Trophoblast cell (in vitro differentiated cells and primary cell): ENCODE results near the gene CLEC12A.

Experiments
- DNase-seq, 2 donors: peaks; one replicate each; pipeline ENCODE4 v3.0.0-alpha.2; 2016
- H2AFZ ChIP-seq: 2 replicates; pipeline ENCODE4 v1.6.1; 2013; ENCODE audit warnings: low read length, moderate library complexity, mild to moderate bottlenecking; ENCODE audit not compliant: insufficient read depth, poor library complexity
- H2AK5ac ChIP-seq: 2 replicates; pipeline ENCODE4 v1.6.1; 2013; ENCODE audit warnings: mild to moderate bottlenecking, low read length
- H2BK120ac ChIP-seq: 2 replicates; pipeline ENCODE4 v1.6.1; 2013; ENCODE audit warnings: low read length, mild to moderate bottlenecking, moderate library complexity; ENCODE audit not compliant: insufficient read depth, poor library complexity
- H2BK12ac ChIP-seq: 2 replicates; pipeline ENCODE4 v1.6.1; 2013; ENCODE audit warnings: mild to moderate bottlenecking, low read length, moderate library complexity
- H2BK5ac ChIP-seq: 2 replicates; pipeline ENCODE4 v1.6.1; 2013; ENCODE audit warnings: low read length, low read depth, moderate library complexity, mild to moderate bottlenecking; ENCODE audit not compliant: poor library complexity
- H3K14ac ChIP-seq: 2 replicates; pipeline ENCODE4 v1.6.1; 2013; ENCODE audit warnings: mild to moderate bottlenecking, low read length
- H3K18ac ChIP-seq: 2 replicates; pipeline ENCODE4 v1.6.1; 2013; ENCODE audit warnings: mild to moderate bottlenecking, low read length
- H3K23ac ChIP-seq: 2 replicates; pipeline ENCODE4 v1.6.1; 2013; ENCODE audit warnings: low read length
- H3K27ac ChIP-seq: 2 replicates; pipeline ENCODE4 v1.5.1; 2013; ENCODE audit warnings: low read depth, mild to moderate bottlenecking, inconsistent platforms, low read length, moderate library complexity
- H3K27me3 ChIP-seq: 2 replicates; pipeline ENCODE4 v1.6.1; 2013; ENCODE audit warnings: inconsistent platforms, mild to moderate bottlenecking, low read length, moderate library complexity; ENCODE audit not compliant: insufficient read depth
- H3K36me3 ChIP-seq, 2 experiments: 1 replicate in 1 of 2; 2 replicates in 1 of 2; pipeline ENCODE4 v1.6.1; 2013; ENCODE audit warnings: low read length in 2 of 2, mild to moderate bottlenecking in 2 of 2, moderate library complexity in 1 of 2; ENCODE audit not compliant: insufficient read depth in 2 of 2, control insufficient read depth in 1 of 2
- H3K4ac ChIP-seq: 2 replicates; pipeline ENCODE4 v1.6.1; 2013; ENCODE audit warnings: low read depth, mild to moderate bottlenecking, low read length, moderate library complexity
- H3K4me1 ChIP-seq, 2 experiments: 1 replicate in 1 of 2; 2 replicates in 1 of 2; pipeline ENCODE4 v1.6.1; 2013; ENCODE audit warnings: low read length in 2 of 2, mild to moderate bottlenecking in 2 of 2, moderate library complexity in 1 of 2; ENCODE audit not compliant: insufficient read depth in 2 of 2, control insufficient read depth in 1 of 2
- H3K4me2 ChIP-seq: 2 replicates; pipeline ENCODE4 v1.6.1; 2013; ENCODE audit warnings: inconsistent platforms, mild to moderate bottlenecking, low read length, moderate library complexity
- H3K4me3 ChIP-seq: 2 replicates; pipeline ENCODE4 v1.5.1; 2013; ENCODE audit warnings: mild to moderate bottlenecking, low read depth, low read length, inconsistent platforms
- H3K79me1 ChIP-seq: one replicate; pipeline ENCODE4 v1.6.1; 2013; ENCODE audit warnings: low read length
- H3K79me2 ChIP-seq: 2 replicates; pipeline ENCODE4 v1.6.1; 2013; ENCODE audit warnings: low read length, mild to moderate bottlenecking; ENCODE audit not compliant: control insufficient read depth, insufficient read depth, poor library complexity
- H3K9ac ChIP-seq: 2 replicates; pipeline ENCODE4 v1.6.1; 2013; ENCODE audit warnings: mild to moderate bottlenecking, low read length
- H3K9me3 ChIP-seq: 2 replicates; pipeline ENCODE4 v1.6.1; 2013; ENCODE audit warnings: low read depth, mild to moderate bottlenecking, control low read depth, inconsistent platforms, low read length; ENCODE audit not compliant: insufficient read depth
- H4K12ac ChIP-seq: 2 replicates; pipeline ENCODE4 v1.6.1; 2013; ENCODE audit warnings: low read depth, mild to moderate bottlenecking, low read length, moderate library complexity
- H4K8ac ChIP-seq: 2 replicates; pipeline ENCODE4 v1.6.1; 2013; ENCODE audit warnings: low read depth, mild to moderate bottlenecking, low read length, moderate library complexity
- H4K91ac ChIP-seq: one replicate; pipeline ENCODE4 v1.6.1; 2013; ENCODE audit warnings: low read depth, mild to moderate bottlenecking, low read length, moderate library complexity
- WGBS: extraction: QIAGEN DNeasy Blood & Tissue Kit; methylation state at CpG from one replicate; pipeline ENCODE4 v1.1.7; 2013; ENCODE audit warnings: missing lambda C conversion rate; ENCODE audit not compliant: insufficient read length, insufficient coverage; ENCODE audit errors: extremely low coverage; 5-methylcytosine and 5-hydroxymethylcytosine counted together

The CLEC12A gene

DNA sequence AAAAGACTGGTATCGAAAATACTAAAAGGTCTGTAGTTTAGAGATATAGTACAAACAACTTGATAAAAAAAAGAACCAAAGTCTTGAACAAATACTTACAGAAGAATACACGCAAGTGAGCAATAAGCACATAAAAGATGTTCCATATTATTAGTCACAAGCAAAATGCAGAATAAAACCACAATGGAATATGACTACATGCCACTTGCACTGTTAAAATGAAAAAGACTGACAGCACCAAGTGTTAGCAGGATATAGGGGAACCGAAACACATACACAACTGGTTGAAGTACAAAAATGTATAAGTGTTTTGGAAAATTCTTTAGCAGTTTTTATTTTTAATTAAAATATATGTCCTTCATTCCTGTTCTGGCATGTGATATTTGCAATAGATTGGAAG is 42.6 kb upstream of the CLEC12A start:
- no peaks in the 10 kb centered on the region for H3K79me1 ChIP-seq
- H3K18ac ChIP-seq: no peak overlapping the region
- no peaks in the 10 kb centered on the region for H3K79me2 ChIP-seq
- DNase-seq: no peak
- H2BK12ac ChIP-seq: no peak overlapping the region
- no peak overlapping the region for H2AFZ ChIP-seq
- no peaks in the 10 kb centered on the region for H3K27me3 ChIP-seq
- no peak overlapping the region for H4K8ac ChIP-seq
- no peak overlapping the region for H3K4me2 ChIP-seq
- H3K14ac ChIP-seq: no peak overlapping the region
- no peak overlapping the region for H2AK5ac ChIP-seq
- H3K4me1 ChIP-seq: peaks cover 2% of the 10 kb centered on the region in 2 experiments
- H4K12ac ChIP-seq: no peak overlapping the region
- no peak overlapping the region for H3K27ac ChIP-seq
- no CpG with 5 or more reads among the region's 3 CpGs for WGBS
- H4K91ac ChIP-seq: no peak overlapping the region
- H3K4ac ChIP-seq: no peak overlapping the region
- H3K4me3 ChIP-seq: no peak overlapping the region
- no peak overlapping the region for H3K9ac ChIP-seq
- no peak overlapping the region for H3K23ac ChIP-seq
- no peak overlapping the region for H2BK5ac ChIP-seq
- no peak overlapping the region for H2BK120ac ChIP-seq
- H3K9me3 ChIP-seq: no peaks in the 10 kb centered on the region
- no peaks in the 10 kb centered on the region for H3K36me3 ChIP-seq

DNA sequence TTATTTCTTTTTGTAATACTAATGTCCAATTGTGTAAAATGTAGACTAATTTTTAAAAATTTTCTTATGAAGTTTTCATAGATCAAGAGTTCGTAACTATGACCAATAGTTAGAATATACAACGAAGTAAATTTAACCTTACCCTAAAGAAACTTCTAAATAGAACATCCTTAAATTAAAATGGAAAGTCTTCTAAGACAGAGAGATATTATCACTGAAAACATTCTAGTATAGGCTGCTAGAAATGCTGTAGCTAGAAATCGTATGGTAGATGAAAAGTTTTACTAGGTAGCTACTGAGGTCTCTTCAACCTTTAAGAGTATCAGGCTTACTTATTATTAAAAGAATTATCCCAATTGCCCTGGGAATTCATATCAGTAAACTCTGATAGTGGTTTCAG is 40.0 kb upstream of the CLEC12A start:
- no peaks in the 10 kb centered on the region for H3K79me2 ChIP-seq
- no peak overlapping the region for H3K9ac ChIP-seq
- H3K4me1 ChIP-seq: no peaks in the 10 kb centered on the region
- H4K8ac ChIP-seq: no peak overlapping the region
- no peak overlapping the region for H2BK12ac ChIP-seq
- H3K9me3 ChIP-seq: no peaks in the 10 kb centered on the region
- no peak overlapping the region for H2AFZ ChIP-seq
- no peak overlapping the region for H3K27ac ChIP-seq
- H3K4me2 ChIP-seq: no peak overlapping the region
- no peaks in the 10 kb centered on the region for H3K79me1 ChIP-seq
- H2BK120ac ChIP-seq: no peak overlapping the region
- no peak overlapping the region for H3K14ac ChIP-seq
- no peaks in the 10 kb centered on the region for H3K27me3 ChIP-seq
- no peak overlapping the region for H3K23ac ChIP-seq
- H4K91ac ChIP-seq: no peak overlapping the region
- H3K4ac ChIP-seq: no peak overlapping the region
- WGBS: no CpG with 5 or more reads among the region's 3 CpGs
- no peaks in the 10 kb centered on the region for H3K36me3 ChIP-seq
- no peak for DNase-seq
- no peak overlapping the region for H3K4me3 ChIP-seq
- H2AK5ac ChIP-seq: no peak overlapping the region
- H3K18ac ChIP-seq: no peak overlapping the region
- no peak overlapping the region for H2BK5ac ChIP-seq
- H4K12ac ChIP-seq: no peak overlapping the region

DNA sequence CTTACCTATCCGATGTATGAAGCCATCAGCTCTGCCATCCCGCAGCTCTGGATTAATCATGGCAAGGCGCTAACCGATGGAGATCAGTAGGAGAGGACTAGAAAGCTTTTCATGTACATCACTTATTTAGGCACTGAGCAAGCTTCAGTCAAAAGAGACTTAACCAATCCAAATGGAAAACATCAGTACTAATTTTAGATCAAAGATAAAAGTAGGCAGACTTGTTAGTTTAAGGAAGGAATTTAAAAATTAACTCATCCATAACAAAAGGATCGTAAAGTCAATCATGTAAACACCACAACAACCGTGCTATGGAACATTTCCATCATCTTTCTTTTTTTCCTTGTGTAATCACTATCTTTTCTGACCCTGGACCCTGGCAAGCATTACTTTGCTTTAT is 38.9 kb upstream of the CLEC12A start, which contains the start of gene CLEC2A:
CLEC2A (minus strand) TSS at position 101 of the 400 bp plus-strand sequence; CDS start at position 60, 41 bp downstream.
- Histone ChIP-seq H4K91ac (no peak within 1 kb of the TSS), H3K23ac (no peak within 1 kb of the TSS), H3K4me1 (no peaks in the 10 kb centered on the region), H3K9me3 (no peaks in the 10 kb centered on the region), H3K14ac (no peak within 1 kb of the TSS), H3K18ac (no peak within 1 kb of the TSS), H3K79me1 (no peaks in the 10 kb centered on the region), H3K27ac (no peak within 1 kb of the TSS), H3K4me2 (no peak within 1 kb of the TSS), H3K4me3 (no peak within 1 kb of the TSS), H2AK5ac (no peak within 1 kb of the TSS), H3K9ac (no peak within 1 kb of the TSS), H2AFZ (no peak within 1 kb of the TSS), H3K79me2 (no peaks in the 10 kb centered on the region), H3K36me3 (no peaks in the 10 kb centered on the region), H4K8ac (no peak within 1 kb of the TSS), H2BK5ac (no peak within 1 kb of the TSS), H2BK12ac (no peak within 1 kb of the TSS), H3K27me3 (no peaks in the 10 kb centered on the region), H2BK120ac (no peak within 1 kb of the TSS), H3K4ac (no peak within 1 kb of the TSS), H4K12ac (no peak within 1 kb of the TSS)
- no CpG with 5 or more reads among the region's 6 CpGs for WGBS
- DNase-seq: no peak

DNA sequence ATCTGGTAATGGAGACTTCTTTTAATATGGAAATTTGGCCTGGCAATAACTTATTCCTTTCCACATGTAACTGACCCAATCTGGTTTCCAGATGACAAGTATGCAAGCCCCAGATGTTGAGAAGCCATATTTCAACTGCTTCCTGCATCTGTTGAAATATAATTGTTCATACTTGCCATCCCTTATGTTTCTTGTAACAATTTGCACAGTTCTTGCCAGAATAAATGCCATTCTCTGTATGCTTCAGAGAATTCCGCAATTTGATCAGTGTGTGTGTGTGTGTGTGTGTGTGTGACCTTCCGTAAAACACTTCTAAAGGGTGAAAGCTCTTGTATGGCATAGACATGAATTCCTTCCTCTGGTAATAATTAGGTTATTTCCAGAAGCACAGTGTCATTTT is 37.3 kb upstream of the CLEC12A start:
- Histone ChIP-seq H2AK5ac (no peak overlapping the region), H3K4me3 (no peak overlapping the region), H3K79me1 (no peaks in the 10 kb centered on the region), H3K36me3 (no peaks in the 10 kb centered on the region), H3K23ac (no peak overlapping the region), H4K12ac (no peak overlapping the region), H3K27me3 (no peaks in the 10 kb centered on the region), H2AFZ (no peak overlapping the region), H3K4me2 (no peak overlapping the region), H4K8ac (no peak overlapping the region), H2BK120ac (no peak overlapping the region), H2BK12ac (no peak overlapping the region), H2BK5ac (no peak overlapping the region), H3K18ac (no peak overlapping the region), H3K27ac (no peak overlapping the region), H3K4ac (no peak overlapping the region), H4K91ac (no peak overlapping the region), H3K79me2 (no peaks in the 10 kb centered on the region), H3K9me3 (no peaks in the 10 kb centered on the region), H3K14ac (no peak overlapping the region), H3K9ac (no peak overlapping the region), H3K4me1 (no peaks in the 10 kb centered on the region)
- no CpG with 5 or more reads among the region's 2 CpGs for WGBS
- no peak for DNase-seq
